NCI-H1436 treated with DMSO at 0.1 percent for 48 hours (cell line): Measurements from ENCODE around the gene C12orf42.
"Not testable (repeated sequence)": the region's sequence is repeated elsewhere in the genome, so short reads cannot be mapped to it uniquely, and the experiment has no call there.

Experiments
- DNase-seq: peaks from one replicate; lab custom pipeline; 2025; lab: John Stamatoyannopoulos, UW

C12orf42 gene

DNA sequence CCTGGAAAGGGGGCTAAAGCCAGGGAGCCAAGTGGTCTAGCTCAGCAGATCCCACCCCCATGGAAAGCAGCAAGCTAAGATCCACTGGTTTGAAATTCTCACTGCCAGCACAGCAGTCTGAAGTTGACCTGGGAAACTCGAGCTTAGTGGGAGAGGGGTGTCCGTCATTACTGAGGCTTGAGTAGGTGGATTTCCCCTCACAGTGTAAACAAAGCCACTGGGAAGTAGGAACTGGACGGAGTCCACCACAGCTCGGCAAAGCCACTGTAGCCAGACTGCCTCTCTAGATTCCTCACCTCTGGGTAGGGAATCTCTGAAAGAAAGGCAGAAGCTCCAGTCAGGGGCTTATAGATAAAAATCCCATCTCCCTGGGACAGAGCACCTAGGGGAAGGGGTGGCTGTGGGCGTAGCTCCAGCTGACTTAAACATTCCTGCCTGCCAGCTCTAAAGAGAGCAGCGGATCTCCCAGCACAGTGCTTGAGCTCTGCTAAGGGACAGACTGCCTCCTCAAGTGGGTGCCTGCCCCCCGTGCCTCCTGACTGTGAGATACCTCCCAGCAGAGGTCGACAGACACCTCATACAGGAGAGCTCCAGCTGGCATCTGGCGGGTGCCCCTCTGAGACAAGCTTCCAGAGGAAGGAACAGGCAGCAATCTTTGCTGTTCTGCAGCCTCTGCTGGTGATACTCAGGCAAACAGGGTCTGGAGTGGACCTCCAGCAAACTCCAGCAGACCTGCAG, 70.8 kb downstream of the C12orf42 start:
- not testable (repeated sequence) for DNase-seq

GRCh38 chr12:103423516-103423910, 72.3 kb downstream of the C12orf42 start:
- no peak for DNase-seq

GRCh38 chr12:103422746-103423515, 72.8 kb downstream of the C12orf42 start:
- peak; percentile 73 for DNase-seq

GRCh38 chr12:103422328-103422727, 73.4 kb downstream of the C12orf42 start:
- DNase-seq: no peak

DNA sequence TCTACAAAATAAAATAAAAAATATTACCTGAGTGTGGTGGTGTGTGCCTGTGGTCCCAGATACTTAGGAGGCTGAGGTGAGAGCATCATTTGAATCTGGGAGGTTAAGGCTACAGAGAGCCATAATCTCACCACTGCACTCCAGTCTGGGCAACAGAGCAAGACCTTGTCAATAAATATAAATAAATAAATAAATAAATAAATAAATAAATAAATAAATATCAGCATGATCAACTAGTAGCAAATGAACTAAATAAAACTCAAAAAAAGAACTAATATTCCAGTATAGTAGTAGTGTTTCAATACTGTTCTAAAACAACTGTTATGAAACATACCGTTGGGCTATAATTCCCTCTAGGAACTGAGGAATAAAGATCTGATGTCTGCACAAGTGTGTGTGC, 74.4 kb downstream of the C12orf42 start:
- DNase-seq: no peak

GRCh38 chr12:103415681-103416080, 80.1 kb downstream of the C12orf42 start:
- no peak for DNase-seq

DNA sequence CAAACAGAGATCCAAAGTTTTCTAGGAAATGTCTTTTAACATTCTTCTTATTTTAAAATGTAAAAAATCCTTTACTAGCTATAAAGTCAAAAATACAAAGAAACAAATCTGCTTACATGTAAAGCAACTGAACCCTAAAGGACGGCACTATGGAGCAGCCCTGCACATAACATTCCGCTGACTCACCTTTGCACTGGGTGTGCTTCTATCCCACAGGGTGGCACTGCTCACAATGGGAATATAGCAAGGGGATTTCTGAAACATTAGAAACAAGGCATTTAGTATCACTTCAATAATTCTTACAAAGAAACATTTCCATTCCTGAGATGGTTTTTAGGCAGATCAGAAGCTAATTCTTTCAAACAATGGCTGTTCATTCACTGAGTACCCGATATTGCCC, 94.3 kb downstream of the C12orf42 start:
- DNase-seq: no peak

DNA sequence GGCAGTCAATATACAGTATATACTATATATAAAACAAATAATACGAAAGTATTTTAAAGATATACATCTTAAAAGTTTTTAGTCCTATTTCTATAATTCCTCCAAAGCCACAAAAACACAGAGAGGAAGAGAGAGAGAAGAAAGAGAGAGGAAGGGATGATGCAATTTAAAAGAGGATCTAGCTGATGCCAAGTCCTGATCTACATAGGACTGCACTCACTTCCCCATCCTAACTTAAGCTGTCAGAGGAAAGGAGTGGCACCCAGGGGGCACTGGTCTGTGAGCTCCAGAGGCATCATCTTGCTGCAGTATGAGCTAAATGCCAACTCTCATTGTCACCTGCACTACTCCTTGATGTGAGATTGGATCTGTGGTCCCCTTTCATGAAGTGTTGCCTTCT, 95.8 kb downstream of the C12orf42 start:
- no peak for DNase-seq

DNA sequence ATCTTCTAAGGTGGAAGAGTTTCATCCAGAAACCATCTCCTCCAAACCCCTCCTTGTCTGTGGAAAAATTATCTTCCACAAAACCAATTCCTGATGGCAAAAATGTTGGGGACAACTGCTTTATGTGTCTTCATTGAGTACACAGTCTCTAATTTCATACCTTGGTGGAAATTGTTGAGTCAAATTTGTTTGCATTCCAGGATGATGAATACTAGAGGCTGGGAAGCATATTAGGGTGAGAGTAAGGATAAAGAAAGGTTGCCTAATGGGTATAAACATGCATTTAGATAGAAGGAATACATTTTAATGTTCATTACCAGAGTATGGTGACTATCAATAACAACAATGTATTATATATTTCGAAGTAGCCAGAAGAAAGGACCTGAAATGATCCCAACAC, 98.2 kb downstream of the C12orf42 start:
- no peak for DNase-seq

GRCh38 chr12:103392722-103393121, 103.0 kb downstream of the C12orf42 start:
- no peak for DNase-seq

DNA sequence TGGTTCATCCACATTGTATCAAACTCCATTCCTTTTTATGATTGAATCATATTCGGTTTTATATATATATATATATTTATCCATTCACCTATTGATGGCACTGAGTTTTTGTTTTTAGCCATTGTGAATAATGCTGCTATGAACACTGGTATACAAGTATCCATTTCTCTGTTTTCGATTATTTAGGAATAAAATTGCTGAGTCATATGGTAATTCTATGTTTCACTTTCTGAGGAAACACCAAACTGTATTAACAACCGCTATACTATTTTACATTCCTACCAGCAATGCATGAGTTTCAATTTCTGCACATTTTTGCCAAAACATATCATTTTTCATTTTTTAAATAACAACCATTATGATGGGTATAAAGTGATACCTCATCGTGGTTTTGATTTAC, 104.7 kb downstream of the C12orf42 start:
- no peak for DNase-seq

DNA sequence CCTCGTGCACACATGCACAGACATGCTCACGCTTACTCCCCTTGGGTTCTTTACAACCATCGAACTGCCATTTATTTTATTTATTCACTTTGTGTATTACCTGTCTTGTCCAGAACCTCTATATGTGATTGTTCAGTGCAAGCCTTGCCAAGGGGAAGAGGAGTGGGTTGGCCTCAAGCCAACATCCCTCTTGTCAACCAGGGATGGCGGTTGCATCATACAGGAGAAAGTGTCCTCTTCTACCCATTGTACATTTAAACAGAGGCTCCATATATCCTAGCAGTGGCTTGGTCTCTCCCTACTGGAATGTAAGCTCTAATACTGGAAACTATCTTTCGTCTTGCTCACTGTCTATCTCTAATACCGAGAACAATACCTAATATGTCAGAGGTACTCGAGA, 108.4 kb downstream of the C12orf42 start:
- peak; percentile 24 for DNase-seq

DNA sequence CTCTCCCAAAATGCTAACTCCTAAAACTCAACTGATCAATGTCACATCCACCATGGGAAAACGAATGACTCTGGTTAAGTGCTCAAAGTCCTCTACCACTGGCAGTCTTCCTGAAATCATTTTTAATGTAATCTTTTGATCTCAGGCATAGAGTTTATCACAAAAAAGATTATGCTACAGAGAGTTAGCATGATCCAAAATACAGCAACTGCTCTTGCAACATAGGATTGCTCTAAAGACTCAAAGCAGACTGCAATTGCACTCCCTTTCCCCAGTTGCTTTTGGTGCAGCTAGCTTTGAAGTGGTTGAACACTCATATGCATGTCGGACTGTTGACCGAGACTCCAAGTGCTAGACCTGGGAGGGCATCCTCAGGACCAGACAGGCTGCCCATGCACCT, 109.3 kb downstream of the C12orf42 start:
- no peak for DNase-seq

GRCh38 chr12:103382736-103383346, 112.9 kb downstream of the C12orf42 start:
- DNase-seq: no peak

- no peak for DNase-seq
Observed at GRCh38 chr12:103382119-103382518, 113.6 kb downstream of the C12orf42 start.

GRCh38 chr12:103379670-103380069, 116.1 kb downstream of the C12orf42 start:
- no peak for DNase-seq

DNA sequence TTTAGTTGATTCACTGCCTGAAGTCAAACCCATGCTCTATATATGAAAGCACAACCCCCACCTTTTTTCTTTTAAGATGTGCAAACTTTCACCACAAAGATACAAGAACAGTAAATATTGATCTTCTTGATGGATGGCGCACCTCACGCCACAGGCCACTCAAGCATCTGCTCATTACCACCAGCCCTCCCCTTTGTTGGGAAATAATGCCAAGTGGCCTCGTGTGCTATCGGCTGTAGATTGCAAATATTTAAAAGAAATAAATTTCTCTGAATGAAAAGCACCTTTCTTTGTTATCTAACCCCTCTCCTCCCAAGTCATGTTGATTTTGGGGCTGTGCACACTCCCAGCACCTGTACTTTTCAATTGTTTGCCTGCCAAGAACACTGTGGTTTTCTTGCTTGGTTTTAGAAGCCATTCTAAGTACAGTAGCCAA, 122.7 kb downstream of the C12orf42 start:
- DNase-seq: peak; percentile 46

- DNase-seq: no peak
Observed at GRCh38 chr12:103369929-103370328, 125.8 kb downstream of the C12orf42 start.

DNA sequence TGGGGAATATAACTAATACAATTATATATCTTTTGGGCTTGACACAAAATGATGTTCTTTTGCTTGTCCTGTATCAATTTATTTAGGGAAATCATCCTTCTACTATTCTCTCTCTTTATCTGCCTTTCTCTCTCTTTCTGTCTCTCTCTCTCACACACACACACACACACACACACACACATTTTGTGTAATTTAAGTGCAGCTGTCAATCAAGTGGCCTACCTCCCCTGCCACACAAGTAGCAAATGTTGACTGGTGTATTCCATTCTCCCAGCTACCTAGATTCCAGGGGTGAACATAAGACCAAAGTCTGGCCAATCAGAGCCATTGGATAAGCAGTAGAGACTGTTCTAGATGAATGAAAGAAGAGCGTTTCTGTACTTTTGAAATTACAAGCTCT, 127.6 kb downstream of the C12orf42 start:
- DNase-seq: no peak

- DNase-seq: no peak
Observed at GRCh38 chr12:103354403-103354802, 141.4 kb downstream of the C12orf42 start.

DNA sequence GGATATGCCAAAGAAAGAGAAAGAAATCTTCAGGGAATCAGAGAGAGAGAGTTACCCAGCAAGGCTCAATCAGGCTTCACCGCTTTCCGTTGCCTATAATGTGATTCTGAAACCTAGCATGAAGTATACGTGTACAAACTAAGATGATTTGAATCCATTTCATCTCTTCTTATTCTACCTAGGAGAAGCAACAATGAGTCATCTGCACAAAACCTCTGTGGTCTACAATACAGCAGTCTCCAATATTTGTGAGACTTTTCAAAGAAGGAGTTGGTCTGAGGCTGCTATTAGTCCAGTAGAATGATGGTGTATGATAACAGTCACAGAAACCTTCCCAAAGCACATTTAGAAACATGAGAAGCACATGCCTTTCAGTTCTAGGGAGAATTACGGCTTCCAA, 141.9 kb downstream of the C12orf42 start:
- DNase-seq: no peak

GRCh38 chr12:103350116-103350515, 145.7 kb downstream of the C12orf42 start:
- DNase-seq: no peak

- no peak for DNase-seq
Observed at GRCh38 chr12:103348935-103349334, 146.8 kb downstream of the C12orf42 start.
